ENCODE measurements around the gene CCDC116.

- TF ChIP-seq YY1 (IDR thresholded peaks at IDR 0.05; ENCODE audit: low read depth) (no peak), RAD21 (IDR thresholded peaks at IDR 0.05; ENCODE audit: low read depth) (no peak), USF1 (IDR thresholded peaks at IDR 0.05) (no peak), EGR1 (IDR thresholded peaks at IDR 0.05) (no peak), NFIC (IDR thresholded peaks at IDR 0.05) (no peak), TEAD4 (IDR thresholded peaks at IDR 0.05) (no peak)
- TF ChIP-seq, protein P1, sequence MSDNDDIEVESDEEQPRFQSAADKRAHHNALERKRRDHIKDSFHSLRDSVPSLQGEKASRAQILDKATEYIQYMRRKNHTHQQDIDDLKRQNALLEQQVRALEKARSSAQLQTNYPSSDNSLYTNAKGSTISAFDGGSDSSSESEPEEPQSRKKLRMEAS (IDR thresholded peaks at IDR 0.05), result no peak
Measured at GRCh38 chr22:21666786-21667185, 34.2 kb downstream of the CCDC116 start.

All from Ishikawa (cell line).